ENCODE results near the gene URGCP.
"Not testable (repeated sequence)": the region's sequence is repeated elsewhere in the genome, so short reads cannot be mapped to it uniquely, and the experiment has no call there.

URGCP gene

DNA sequence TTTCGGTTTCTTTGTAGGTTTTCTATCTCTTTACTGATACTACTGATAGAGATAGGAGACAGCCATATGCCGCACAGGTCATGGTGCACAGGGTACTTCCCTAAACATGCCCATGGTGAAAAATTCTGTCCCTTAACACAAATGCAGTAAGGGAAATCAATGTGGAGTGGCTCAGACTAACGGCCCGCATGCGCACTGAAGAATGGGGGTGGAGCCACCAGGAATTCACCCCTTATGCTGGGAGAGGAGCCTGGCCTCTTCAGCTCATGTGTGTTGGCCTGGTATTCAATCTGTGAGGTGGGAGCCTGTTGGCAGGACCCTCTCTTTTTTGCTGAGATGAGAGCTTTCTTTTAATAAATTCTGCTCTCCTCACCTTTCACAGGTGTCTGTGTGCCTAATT is 8.4 kb upstream of the URGCP start:
- no peak for DNase-seq (ENCODE audit: low read depth)

DNA sequence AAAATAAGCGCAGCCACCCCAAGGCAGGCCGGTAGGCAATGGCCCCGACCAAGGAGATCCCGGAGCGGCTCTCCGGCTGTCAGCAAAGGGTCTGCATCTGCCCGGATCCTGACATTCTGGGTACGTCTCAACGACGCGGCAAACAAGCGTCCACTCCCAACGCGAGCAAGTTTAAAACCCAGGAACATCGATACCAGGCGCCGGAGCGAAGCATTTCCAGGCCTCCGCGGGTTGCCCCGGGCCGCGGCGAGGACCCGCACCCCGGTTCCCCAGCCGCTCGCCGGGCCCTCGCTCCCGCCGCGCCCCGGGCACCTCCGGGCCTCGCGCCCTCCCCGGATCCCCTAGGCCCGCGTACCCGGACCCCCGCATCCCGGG is 453 bp downstream of the URGCP start:
- no peak for DNase-seq (ENCODE audit: low read depth)

DNA sequence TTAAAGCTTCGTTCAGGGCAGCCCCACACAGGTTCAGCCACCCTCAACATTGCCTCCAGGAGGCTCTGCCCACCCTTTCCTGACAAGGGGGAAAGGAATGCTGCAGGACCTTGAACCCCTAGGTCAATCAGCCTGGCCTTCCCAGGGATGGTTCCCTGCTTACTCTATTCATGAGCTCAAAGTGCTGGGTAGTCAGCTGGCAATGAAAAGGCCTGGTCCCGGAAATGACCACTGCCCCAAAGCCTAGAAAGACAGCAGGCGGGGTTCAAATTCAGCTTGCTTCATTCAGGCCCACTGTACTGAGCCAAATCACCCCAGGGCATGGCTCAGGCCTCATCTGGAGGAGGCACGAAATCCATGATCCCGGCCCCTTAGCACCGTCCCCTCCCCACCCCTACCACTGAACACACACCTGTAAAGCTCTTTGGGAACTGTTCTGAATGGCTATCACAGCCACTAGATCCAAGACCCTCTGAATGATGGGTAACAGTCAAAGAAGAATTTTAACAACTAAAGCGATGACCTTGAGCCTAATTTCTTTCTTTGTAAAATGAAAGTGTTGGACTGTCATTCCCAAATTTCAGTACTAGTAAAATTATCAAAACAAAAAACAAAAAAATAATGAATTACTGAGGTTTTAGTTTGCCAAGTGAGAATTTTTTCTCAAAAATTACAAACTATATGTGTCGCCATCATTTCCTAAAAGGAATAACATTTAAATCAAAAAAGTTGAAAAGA is 1.0 kb downstream of the URGCP start:
- no peak for DNase-seq (ENCODE audit: low read depth)

- no peak for DNase-seq (ENCODE audit: low read depth)
Measured at GRCh38 chr7:43904533-43905208, 1.7 kb downstream of the URGCP start.

- no peak for DNase-seq (ENCODE audit: low read depth)
Measured at GRCh38 chr7:43902542-43903054, 3.8 kb downstream of the URGCP start.

DNA sequence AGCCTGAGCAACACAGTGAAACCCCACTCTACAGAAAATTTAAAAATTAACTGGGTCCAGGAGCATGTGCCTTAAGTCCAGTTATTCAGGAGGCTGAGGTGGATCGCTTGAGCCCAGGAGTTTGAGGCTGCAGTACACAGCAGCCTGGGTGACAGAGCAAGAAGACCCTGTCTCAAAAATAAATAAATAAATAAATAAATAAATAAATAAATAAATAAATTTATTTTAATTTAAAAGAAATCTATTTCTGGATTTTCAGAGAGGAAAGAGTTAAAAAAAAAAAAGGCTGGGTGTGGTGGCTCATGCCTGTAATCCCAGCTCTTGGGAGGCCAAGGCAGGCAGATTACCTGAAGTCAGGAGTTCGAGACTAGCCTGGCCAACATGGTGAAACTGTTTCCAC is 7.8 kb downstream of the URGCP start:
- DNase-seq (ENCODE audit: low read depth), result not testable (repeated sequence)

DNA sequence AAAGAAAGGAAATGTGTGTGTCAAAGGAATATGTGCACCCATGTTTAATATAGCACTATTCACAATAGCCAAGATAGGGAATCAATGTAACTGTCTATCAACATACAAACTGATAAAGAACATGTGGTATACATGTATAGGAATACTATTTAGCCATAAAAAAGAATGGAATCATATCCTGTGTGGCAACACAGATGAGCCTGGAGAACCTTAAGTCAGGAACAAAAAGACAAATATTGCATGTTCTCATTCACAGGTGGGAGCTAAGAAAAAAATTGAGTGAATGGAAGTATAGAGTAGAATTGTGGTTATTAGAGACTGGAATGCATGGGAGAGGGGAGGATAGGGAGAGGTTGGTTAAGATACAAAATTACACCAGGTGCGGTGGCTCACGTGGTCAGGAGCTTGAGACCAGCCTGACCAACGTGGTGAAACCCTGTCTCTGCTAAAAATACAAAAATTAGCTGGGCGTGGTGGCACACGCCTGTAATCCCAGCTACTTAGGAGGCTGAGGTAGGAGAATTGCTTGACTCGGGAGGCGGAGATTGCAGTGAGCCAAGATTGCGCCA is 10.5 kb downstream of the URGCP start:
- DNase-seq (ENCODE audit: low read depth), result no peak

DNA sequence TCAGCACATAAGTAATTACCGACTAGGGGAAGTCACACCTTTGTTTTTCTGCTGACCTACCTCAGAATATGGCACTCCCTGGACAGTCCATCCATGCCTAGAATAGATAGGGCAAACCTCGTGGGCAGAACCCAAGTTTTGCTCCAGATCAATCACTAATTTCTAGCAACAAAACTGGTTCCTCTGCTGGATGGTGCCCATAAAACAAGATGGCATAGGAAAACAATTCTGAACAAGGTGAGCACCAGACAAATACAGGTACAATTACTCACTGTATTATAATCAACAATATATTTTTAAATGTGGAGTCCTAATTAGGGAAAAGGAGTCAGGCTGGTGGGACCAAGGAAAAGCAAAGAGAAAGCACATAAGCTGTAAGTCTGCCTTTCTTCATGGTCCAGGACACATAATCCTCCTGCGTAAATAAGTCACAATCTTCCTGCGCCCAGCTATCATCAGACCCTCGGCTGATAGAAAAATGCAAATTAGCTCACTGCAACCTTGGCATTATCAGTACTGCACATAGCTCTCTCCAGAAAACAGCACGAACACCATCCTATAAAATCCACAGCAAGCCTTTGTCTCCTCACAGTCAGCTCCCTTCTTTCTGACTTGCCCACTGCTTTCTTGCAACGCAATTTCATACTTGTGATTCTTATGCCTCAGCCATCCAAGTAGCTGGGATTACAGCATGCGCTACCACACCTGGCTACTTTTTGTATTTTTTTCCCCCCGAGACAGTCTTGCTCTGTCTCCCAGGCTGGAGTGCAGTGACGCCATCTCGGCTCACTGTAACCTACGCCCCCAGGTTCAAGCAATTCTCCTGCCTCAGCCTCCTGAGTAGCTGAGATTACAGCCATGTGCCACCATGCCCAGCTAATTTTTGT is 15.1 kb downstream of the URGCP start:
- no peak for DNase-seq (ENCODE audit: low read depth)

- DNase-seq (ENCODE audit: low read depth), result no peak
Measured at GRCh38 chr7:43890468-43890867, 15.9 kb downstream of the URGCP start.

DNA sequence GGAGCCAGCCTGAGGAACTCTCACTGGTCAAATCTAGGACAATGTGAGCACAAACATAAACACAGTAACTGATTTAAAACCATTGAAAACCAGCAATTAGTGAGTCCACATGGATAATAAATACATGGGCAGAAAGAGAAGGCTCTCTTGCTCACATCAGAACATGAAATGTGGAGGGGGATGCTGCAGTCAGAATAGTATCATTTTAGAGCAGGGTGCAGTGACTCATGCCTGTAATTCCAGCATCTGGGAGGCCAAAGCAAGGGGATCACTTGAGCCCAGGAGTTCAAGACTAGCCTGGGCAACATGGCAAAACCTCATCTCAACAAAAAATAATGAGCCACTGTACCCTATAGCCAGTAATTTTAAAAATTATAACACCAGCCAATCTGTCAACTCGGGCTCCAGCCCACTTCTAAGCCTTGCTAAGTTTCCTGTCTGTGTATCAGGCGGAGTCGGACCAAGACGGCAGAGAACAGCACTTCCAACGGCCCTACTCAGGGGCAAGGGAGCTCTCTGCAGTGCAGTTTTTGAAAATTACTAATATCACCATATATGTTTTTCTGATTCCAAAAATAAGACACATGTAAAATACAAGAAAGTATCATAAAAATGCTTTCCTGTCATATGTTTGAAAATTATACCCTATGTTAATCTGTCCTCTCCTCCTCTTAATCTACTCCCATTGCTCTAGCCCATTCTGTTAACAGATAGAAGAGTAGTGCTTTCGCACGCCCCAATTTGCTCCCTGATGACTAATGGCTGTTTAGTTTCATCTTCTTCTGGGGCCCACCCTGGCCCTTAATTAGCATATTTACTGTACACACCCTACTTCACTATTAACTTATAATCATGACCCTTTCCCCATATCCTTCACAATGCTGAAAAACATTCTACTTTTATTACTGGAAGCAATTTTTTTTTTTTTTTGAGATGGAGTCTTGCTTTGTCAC is 17.1 kb downstream of the URGCP start:
- DNase-seq (ENCODE audit: low read depth), result no peak

DNA sequence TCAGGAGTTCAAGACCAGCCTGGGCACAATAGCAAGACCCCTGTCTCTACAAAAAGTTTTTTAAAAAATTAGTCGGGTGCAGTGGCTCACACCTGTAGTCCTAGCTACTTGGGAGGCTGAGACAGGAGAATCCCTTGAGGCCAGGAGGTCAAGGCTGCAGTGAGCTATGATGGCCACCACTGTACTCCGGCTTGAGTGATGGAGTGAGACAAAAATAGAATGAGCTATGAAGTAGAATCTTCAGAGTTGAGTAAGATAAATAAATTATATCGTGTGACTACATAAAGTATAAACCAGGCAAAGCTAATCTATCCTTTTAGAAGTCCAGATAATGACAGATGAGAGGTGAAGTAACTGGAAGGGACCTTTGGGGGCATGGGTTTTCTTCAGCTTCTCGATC is 21.8 kb downstream of the URGCP start:
- no peak for DNase-seq (ENCODE audit: low read depth)

DNA sequence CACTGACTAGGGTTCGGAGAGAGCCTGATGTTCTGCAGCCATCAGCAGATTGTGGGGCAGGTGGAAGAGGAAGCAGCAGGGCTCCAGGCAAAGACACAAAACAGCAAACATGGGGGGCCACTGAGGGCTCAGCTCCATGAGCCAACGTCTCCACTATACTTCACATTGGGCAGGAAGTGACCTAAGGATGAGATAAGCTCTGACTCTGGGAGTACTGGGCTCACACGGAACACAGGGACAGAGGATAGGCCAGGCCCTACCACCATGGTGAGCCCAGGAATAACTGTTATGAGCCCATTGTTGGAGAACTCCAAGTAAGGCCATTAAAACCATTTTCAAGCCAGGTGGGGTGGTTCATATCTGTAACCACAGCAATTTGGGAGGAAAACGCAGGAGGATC is 22.2 kb downstream of the URGCP start:
- no peak for DNase-seq (ENCODE audit: low read depth)

- no peak for DNase-seq (ENCODE audit: low read depth)
Measured at GRCh38 chr7:43880596-43880995, 25.8 kb downstream of the URGCP start.

DNA sequence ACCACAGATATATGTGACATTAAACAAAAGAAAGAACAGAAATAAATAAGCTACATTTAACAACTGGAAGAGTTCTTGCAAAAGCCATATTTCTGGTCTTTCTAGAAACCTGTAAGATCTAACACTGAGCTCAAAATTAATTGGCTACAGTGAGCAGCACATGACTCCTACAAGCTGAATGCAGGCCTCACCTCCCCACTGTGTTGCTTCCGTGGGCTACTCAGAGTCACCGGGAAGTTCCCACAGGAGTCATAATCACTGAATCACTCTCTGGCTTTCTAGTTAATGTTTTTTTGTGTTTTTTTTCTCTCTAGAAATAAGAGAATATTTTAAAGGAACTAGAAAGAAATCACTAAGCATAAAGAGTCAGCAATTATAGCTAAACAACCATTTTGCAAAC is 26.9 kb downstream of the URGCP start:
- no peak for DNase-seq (ENCODE audit: low read depth)

DNA sequence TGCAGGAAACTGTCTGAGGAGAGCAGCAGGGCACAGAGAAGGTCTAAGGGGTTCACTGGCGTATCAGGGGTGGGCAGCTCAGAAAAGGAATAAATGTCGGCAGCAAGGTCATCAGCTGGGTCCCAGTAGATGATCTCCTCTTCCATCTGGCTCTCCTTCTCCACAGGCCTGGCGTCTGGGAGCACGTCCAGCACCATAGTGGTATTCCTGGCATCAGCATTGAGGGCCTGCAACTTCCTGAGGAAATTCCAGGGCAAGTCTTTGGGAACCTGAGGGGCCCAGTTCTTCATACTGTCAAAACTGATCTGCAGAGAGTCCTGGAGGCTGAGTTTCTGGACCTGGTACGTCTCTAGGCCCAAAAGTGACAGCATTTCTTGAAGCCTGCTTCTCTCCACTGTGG is 27.5 kb downstream of the URGCP start:
- no peak for DNase-seq (ENCODE audit: low read depth)

DNA sequence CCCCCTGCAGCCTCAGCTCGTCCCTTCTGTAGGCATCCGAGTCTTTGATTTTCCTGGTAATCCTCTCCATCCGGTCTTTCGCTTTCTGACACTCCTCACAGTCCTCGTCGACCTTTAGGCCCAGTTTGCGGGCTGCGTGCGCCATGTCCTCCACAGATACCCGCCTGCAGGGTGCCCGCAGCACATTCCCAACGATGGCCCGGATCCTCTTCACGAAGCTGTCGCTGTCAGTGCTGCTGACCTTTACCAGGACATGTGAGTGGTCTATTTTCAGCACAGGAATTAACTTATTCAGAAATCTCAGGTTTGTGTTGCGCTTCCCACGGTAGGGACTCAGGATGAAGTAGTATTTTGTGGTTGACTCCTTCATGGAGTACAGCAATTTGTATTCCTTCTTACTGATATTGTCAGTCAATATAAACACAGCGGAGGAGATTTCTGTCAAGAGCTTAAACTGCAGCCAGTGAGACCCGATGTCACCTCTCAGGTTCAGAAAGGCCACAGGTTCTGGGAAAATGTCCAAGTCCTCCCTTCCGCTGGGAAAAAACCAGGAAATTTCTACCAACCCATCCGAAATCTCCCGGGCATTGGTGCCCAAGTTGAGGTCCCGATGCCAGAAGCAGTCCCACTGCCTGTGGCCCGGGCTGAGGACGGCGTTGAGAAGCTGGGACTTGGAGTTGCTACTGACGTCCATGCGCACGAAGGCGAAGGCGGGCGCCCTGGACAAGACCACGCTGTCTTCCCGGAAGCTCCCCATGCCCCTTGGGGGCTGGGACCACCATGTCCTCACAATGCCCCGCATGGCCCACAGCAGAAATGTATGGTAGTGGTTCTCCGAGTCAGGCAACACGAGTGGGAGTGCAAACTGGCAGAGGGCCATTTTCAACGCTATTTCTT is 28.2 kb downstream of the URGCP start:
- no peak for DNase-seq (ENCODE audit: low read depth)

GRCh38 chr7:43876976-43877745 is 29.2 kb downstream of the URGCP start:
- DNase-seq (ENCODE audit: low read depth), result no peak

- no peak for DNase-seq (ENCODE audit: low read depth)
Measured at GRCh38 chr7:43876241-43876640, 30.2 kb downstream of the URGCP start.

GRCh38 chr7:43873300-43873699 is 33.1 kb downstream of the URGCP start:
- DNase-seq (ENCODE audit: low read depth), result no peak

Data from stimulated activated CD8-positive, alpha-beta memory T cell treated with anti-CD3 and anti-CD28 coated beads, Interleukin-4, amount 100 ng/mL, for 24 hours (primary cell).